Iris pigment epithelial cell (primary cell): ENCODE data around the gene QRFP.

Source experiments
- DNase-seq: peaks from one replicate; pipeline ENCODE4 v3.0.0-alpha.2; 2011; ENCODE audit warnings: low read depth

QRFP gene

DNA sequence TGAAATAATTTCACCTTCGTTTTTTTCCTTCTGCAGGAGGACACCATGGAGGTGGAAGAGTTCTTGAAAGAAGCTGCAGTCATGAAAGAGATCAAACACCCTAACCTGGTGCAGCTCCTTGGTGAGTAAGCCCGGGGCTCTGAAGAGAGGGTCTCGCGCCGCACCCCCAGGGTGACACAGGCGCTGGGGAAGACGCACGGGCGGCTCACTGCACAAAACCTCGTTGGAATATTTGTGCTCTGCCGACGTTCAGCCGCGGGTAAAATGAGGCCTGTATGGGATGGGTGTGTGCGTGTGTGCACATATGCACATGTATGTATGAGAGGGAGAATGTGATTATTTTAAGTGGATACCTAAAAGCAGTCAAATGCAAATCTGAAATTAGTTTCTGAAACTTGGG, 24.5 kb downstream of the QRFP start:
- no peak for DNase-seq

DNA sequence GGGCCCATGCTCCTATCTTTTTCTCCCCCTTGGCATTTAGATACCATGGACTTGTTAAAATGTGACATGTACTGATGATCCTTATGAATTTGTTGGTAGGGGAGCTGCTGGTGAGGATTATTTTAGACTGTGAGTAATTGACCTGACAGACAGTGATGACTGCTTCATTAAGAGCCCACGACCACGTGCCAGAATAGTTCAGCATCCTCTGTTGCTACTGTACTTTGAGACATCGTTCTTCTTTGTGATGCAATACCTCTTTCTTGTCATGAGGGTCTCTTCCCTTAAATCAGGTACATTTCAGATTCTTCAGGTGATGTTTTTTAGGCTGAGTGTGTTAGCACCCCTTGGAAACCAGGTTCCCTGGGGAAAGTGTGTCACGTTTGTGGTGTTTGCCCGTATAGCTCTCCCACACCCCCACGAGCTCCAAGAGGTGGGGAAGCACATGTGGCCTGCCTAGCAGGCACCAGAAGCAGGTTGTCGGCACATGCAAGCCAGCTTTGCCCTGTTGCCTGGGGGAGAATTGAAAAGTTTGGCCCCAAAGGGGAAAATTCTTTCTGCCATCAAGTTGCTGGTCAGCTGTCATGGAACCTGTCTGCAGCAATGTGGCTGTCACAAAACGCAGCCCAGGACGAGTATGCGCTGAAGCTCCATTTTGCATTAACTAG, 25.1 kb downstream of the QRFP start:
- no peak for DNase-seq

- DNase-seq, result no peak
Measured at GRCh38 chr9:130870491-130871381, 25.9 kb downstream of the QRFP start.

GRCh38 chr9:130869250-130869649, 27.4 kb downstream of the QRFP start:
- peak; percentile 67 for DNase-seq

- no peak for DNase-seq
Measured at GRCh38 chr9:130868230-130868629, 28.4 kb downstream of the QRFP start.

- DNase-seq, result no peak
Measured at GRCh38 chr9:130867556-130867955, 29.1 kb downstream of the QRFP start.

GRCh38 chr9:130866474-130866965, 30.1 kb downstream of the QRFP start:
- peak; percentile 82 for DNase-seq

GRCh38 chr9:130865921-130866320, 30.7 kb downstream of the QRFP start:
- DNase-seq, result no peak

DNA sequence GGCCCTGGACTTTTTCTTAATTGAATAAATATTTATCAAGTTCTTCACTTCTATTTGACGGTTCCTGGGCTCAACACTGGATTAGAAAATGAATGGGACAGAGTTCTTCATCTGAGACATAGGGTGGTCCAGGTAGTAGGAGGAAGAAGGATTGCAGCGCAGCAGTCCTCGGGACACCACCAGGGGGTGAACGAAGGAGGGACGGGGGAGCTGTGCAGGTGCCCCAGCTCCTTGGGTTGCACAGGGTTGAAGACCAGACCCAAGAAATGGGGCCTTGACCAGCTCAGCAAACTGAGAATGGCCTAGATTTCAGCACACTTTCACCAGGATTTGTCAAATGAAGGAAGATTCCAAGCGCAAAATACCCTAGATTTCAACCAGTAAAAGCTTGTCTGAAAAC, 32.1 kb downstream of the QRFP start:
- DNase-seq, result no peak

- no peak for DNase-seq
Measured at GRCh38 chr9:130862747-130863146, 33.9 kb downstream of the QRFP start.

DNA sequence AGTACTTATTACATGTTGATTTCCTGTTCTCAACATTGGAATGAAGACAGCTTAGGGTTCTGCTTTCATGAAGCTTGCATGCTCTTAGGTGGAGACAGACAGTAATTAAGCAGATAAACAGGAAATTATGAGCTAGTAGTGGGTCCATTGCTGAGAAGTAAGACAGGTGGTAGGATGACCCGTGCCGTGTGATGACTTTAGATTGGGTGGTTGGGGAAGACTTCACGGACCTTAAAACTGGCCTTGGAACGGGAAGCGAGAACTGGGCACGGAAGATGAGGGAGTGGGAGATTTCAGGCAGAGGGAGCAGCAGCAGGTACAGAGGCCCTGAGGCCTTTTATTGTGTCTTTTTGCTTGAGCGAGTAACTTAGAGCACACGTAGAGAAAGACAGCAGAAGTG, 34.4 kb downstream of the QRFP start:
- DNase-seq, result no peak

DNA sequence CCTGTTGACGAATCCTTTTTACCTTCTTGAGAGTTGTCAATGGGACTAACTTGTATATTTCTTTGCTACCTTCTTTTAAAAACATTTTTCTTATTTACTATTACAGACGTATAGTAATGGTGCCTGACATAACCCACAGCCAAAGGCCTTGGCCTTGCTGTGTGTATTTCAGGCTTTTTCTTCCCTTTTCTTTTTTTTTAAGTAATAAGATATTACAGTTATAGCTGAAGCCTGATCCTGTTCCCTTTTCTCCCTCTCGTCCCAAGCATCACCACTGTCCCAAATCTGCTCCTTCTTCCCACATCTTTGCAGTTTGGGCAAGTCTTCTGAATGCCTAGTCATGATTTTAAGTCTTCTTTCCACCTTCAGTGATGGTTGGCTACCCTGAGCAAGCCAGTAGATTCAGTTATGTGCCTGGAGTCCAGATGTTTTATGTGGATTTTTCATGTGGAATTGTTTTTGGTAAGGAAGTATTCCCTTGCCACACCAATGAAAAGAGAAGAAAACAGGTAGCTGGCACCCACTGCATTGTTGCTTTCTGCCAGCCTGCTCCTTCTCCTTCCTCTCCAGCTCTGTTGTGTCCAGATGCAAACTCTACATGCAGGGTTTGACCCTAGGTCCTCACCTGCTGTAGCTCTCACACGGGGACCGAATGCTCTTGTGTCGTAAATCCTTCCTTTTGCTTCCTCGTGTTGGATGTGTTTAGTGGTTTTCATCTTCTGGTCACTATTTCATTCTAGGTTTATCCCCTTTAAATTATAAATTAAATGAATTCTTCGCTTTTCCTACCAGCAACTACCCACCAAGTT, 35.0 kb downstream of the QRFP start:
- DNase-seq, result no peak

GRCh38 chr9:130860458-130861316, 35.9 kb downstream of the QRFP start:
- peak; percentile 98 for DNase-seq

- DNase-seq, result peak; percentile 26
Measured at GRCh38 chr9:130858739-130859705, 37.6 kb downstream of the QRFP start.

DNA sequence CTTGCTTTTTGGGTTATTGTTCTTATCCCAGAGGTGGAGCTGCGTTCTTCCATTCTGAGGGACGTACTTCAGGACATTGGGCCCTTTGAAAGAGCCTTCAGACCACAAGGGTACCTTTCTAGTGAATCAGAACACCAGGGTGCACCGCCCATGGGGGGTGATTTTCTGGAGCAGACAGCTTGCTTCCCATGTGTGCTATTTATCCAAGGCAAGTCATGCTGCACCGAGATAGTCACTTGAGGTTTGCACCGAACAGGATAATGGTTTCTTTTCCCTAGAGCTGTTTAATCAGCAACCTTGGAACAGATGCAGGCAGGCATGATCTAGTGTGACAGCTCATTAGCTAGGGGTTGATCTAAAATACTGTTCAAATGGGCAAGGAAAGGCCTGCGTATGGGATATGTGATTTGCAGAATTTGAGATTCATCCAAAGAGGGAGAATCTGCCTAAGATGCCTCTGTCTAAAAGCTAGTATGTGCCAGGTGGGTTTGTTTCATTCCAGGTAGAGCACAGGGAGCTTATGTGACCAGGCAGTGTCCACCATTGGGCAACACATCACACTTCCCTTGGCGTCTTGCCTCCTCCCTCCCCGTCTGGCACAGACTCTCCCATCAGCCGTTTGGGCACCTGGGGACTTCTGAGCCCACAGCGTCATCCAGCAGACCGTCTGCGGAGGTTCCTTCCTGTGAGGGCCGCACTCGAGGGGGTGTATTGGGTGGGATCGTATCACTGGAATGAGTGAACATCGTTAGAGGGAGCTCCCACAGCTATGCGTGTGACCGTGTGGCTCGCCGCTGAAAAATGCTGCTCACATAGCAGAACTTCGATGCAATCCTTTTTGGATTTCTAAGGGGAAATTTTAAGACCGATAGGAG, 38.5 kb downstream of the QRFP start:
- DNase-seq, result peak; percentile 94

DNA sequence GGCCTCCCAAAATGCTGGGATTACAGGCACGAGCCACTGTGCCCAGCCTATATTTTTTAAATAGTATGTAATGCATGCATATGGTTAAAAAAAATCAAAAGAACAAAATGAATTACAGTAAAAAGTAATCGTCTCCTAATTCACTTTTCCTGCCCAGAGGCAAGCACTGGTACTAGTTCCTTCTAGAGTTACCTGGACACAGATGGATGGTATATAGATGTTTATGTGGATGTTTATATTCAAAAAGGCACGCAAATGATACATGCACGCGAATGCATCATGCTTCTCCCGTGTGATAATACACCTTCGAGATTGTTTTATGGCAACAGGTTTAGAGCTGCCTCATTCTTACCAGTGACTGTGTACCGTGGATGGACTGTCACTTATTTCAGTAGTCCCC, 40.1 kb downstream of the QRFP start:
- no peak for DNase-seq

DNA sequence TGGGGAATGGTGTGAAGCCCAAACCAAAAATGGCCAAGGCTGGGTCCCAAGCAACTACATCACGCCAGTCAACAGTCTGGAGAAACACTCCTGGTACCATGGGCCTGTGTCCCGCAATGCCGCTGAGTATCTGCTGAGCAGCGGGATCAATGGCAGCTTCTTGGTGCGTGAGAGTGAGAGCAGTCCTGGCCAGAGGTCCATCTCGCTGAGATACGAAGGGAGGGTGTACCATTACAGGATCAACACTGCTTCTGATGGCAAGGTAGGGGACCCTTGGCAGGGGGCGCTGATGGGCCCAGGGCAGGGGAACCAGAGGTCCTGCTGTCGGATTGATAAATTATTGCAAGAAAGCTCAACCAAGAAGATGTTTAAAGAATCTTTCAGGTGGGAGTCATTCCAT, 41.8 kb downstream of the QRFP start:
- no peak for DNase-seq

DNA sequence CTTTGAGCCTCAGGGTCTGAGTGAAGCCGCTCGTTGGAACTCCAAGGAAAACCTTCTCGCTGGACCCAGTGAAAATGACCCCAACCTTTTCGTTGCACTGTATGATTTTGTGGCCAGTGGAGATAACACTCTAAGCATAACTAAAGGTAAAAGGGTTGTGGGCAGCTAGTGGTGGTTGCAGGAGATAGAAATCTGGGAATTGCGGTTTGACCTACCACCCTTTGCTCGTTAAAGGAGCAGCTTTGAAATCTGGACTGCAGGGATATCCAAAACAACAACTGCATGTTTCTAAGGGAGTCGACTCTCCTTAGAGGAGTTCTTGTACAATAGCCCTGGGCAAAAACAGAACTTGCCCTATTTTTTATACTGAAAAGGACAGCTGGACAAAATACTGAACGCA, 42.5 kb downstream of the QRFP start:
- no peak for DNase-seq

DNA sequence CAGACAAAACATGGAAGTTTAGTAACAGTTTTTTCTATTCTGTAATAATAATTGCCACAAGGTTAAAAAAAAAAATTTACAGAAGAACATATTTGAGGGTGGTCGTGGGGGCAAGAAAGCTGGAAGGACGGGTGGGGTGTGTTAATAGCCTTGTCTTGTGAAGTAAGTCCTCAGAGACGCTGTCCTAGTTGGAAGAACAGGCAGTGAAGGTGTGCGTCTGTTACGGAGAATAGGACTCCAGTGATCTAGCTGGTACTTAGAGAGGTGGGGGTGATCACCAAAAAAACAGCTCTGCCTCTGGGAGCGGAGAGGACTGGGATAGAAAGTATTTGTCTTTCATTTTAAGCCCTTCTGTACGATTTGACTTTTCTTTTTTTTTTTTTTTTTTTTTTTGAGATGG, 43.8 kb downstream of the QRFP start:
- no peak for DNase-seq
